Right renal cortex interstitium (tissue), 3 donors: ENCODE results near the gene SIN3A. TPM values are rescaled to one million over a fixed set of nuclear protein-coding genes. Genes with fewer than 3 reads are reported as not detected.
"Not testable (repeated sequence)": the region's sequence is repeated elsewhere in the genome, so short reads cannot be mapped to it uniquely, and the experiment has no call there.

Experiments
- DNase-seq, 3 donors: peaks; one replicate each; pipeline ENCODE4 v3.0.0-alpha.2; 2013; ENCODE audit warnings: low read depth in 3 of 3, low spot score in 2 of 3
- polyA plus RNA-seq, 3 donors: library from polyadenylated mRNA; unstranded; fragments of 120-200 nt; gene quantifications; one replicate each; pipeline ENCODE4 v1.2.1, GENCODE V29; 2013; ENCODE audit not compliant: insufficient read length in 3 of 3

SIN3A gene
- 10 to 100 TPM; 58.8 to 63.7 (median 59.2) TPM for polyA plus RNA-seq

DNA sequence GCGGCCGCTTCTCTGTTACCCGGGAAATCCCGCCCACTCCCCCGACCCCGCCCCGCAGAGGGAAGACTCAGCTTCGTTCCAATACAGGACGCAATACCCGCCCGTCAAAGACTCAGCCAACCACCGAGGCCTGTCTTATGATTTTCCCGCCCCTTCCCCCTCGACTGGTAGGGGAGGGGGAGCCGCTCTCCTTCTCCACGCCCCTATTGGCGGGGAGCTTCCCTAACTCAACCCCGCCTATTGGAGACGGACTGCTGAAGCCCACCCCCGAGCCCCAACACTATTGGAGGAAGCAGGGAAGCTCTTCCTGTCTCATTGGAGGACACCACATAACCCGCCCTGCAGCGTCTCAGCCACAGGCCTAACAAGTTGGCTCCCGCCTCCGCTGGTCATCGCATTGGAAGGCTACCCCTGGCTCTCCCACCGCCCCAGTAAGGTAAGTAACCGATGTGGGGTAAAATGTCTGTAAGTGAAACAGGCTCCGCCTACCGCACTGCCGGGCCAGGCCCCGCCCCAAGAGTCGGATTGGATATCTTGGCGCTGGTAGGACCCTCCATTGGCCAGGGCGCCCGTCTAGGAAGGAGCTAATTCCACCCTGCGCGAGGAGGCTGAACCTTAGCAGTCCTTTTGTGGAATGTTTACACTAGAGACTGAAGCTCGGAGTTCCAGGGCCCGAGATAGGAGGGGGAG is at the start of gene SIN3A:
Gene SIN3A, minus strand, starts transcription at position 17 of the 690 bp plus-strand sequence. CDS start 21,315 bp downstream, outside the sequence.
- peak; percentile 99 to 100 (median 99) for DNase-seq

DNA sequence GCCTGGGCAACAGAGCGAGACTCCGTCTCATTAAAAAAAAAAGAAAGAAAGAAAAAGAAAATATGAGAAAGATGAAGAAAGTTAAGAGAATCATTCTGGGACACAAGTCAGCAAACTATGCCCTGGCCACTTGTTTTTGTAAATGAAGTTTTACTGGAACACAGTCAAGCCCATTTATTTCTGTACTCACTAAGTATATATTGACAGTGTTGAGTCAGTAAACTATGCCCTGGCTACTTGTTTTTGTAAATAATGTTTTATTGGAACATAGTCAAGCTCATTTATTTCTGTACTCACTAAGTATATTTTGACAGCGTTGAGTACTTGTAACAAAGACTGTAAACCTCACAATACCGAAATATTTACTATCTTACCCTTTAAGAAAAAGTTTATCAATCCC is 42.2 kb upstream of the SIN3A start:
- DNase-seq = no peak

DNA sequence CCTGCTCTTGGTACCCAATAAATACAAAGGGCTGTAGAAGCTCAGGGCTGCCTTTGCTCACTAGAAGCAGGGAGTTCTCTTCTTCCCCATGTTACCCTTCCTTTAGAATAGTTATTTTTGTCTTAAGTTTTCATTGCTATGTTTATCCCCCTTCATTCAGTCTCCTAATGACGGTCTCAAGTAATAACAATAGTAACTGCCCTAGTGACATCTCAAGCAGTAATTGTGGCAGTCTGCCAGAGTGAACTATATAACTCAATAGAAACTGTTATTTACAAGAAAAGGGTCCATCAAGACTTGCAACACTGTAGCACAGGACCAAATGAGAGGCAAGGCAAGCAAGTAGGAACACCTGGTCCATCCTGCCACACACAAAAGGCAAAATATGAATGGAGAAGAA is 32.5 kb upstream of the SIN3A start:
- DNase-seq = no peak

DNA sequence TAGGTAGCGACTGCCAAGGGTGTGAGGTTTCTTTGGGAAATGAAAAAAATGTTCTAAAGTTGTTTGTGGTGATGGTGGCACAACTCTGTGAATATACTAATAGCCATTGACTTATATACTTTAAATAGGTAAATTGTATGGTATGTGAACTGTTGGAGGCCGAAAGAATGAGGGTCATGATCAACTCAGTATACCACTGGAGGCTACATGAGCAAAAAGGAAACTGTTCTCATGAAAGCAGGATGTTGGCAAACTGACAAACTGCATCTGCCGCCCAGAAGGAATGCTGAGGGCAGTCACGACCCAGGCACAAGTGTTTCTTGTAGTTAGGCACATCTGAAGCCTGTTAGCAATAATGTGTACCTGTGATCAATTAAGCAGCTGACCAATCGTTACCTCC is 32.1 kb upstream of the SIN3A start:
- not testable (repeated sequence) for DNase-seq

DNA sequence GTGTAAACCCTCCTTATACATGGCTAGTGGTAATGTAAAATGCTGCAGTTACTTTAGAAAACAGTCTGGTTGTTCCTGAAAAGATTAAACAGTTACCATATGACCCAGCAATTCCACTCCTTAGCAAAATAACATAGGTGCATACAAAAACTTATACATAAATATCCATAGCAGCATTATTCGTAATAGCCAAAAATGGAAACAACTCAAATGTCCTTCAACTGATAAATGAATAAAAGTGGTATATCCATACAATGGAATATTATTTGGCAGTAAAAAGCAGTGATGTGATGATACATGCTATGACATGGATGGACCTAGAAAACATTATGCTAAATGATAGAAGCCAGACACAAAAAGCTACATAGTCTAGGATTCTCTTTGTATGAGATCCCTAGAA is 31.6 kb upstream of the SIN3A start:
- DNase-seq = no peak

DNA sequence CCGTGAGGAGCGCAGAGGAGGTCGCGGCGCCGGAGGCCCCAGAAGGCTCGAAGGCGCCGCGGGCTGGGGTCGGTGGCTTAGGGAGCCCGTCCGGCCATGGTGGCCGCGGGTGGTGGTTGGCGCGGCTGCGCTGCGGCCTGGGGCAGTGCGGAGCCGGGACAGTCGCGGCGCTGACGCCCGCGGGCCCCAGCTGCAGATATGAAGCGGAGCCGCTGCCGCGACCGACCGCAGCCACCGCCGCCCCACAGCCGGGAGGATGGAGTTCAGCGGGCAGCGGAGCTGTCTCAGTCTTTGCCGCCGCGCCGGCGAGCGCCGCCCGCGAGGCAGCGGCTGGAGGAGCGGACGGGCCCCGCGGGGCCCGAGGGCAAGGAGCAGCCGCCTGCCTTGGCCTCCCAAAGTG is 29.0 kb upstream of the SIN3A start:
- DNase-seq = not testable (repeated sequence)

DNA sequence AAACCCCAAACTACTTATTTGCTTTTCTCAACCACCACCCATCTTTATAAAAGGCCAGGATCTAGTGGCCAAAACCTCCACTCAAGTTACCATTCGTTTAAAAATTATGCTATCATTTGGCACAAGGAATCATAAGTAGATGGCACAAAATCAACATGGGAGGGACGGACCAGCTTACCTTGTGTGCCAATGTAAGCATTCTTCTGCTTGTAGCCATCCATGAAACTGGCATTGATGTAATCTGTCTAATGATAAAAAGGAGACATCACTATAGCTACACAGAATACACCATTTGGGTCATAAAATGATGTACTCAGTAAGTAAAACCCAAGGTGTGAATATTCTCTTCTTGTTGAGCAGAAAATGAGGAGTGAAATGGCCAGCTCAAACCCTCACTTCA is 28.2 kb upstream of the SIN3A start:
- no peak for DNase-seq

DNA sequence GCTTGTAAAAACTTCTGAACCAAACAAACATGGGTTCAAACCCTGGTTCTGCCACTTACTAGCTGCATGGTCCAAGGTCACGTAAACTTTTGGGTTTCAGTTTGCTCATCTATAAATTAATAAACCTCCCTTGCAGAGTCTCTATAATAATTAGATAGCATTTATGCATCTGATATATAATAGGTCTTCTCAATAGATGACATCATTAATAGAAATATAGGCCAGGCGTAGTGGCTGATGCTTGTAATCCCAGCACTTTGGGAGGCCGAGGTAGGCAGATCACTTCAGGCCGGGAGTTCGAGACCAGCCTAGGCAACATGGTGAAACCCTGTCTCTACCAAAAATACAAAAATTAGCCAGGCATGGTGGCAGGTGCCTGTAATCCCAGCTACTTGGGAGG is 25.6 kb upstream of the SIN3A start:
- not testable (repeated sequence) for DNase-seq

DNA sequence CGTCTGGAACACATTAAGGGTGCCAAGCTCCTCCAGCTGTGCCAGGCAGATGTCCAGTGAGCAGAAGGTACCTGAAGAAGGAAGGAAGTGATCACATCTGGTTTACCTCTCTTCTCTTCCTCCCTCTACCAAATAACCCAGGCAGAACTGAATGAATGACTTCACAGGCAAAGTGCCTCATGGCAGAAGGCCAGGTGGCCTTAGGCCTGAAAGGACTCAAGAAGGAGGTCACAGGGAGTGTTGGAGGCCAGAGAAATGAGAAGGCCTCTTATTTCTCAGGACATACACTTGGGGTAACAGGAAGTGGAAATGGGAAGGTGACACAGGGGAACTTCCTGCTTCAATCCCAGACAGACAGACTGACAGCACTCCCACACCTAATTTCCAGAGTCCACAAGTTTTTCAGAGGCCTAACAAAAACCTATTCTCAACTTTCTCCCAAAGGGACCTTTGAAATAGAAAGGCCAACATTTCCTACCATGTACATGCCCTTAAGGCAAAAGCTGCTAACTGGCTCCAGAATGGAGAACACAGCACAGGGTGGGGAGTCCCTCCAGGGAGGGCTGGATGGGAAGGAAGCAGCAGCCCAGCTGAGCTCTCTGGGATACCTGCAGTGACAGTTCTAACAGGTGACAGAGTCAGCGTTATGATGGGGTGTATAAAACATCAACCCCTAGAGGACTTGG is 17.6 kb upstream of the SIN3A start:
- DNase-seq = no peak

DNA sequence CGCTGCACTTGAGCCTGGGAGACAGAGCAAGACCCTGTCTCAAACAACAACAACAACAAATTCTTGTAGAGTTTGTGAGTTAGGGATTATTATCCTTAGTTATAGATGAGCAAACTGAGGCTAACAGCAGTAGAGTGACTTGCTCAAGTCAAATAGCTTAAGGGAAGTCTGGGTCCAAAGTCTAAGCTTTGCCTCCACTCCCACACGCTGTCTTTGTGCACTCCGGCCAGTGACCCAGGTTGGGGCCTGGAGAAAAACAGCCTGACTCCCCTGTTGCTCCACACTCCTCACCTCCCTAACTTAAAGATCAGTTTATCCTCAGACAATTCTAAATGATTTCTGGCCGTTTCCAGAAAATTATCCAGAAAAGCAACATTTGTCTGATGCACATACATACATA is 9.2 kb upstream of the SIN3A start:
- DNase-seq = no peak

DNA sequence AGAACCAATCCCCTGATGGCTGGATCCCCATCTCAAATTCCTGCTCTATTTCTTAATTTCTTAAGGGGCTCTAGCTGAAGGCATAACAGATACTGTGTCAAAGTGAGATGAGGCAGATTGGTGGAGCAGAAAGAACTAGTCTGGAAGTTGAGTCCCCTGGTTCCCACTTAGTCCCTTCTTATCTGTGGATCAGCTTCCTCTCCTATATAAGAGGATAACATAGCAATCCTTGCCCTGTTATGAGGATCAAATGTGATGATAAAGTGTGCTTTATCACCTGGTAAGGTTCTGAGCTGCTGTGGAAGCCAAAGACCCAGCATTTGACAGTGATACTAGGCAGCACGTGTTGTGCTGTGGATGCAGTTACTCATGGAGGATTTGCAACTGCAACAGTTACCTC is 8.1 kb upstream of the SIN3A start:
- DNase-seq = no peak

DNA sequence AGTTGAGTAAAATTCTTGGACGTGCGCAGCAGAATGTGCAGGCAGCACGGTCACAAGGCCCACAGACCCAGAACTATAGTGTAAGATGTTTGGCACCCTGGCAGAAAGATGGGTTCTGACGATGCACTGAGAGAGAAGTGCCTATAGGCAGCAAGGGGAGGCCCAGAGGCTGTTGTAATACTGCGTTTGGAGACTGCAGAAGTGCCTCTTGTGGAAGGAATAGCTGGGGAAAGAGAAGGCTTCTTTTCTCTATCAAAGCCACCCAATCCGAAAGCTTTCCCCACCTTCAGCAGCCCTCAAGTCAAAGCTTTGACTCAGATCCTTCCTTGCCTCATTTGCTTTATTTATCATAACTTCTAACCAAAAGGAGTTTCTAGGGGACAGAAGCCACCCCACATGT is 5.2 kb upstream of the SIN3A start:
- no peak for DNase-seq

DNA sequence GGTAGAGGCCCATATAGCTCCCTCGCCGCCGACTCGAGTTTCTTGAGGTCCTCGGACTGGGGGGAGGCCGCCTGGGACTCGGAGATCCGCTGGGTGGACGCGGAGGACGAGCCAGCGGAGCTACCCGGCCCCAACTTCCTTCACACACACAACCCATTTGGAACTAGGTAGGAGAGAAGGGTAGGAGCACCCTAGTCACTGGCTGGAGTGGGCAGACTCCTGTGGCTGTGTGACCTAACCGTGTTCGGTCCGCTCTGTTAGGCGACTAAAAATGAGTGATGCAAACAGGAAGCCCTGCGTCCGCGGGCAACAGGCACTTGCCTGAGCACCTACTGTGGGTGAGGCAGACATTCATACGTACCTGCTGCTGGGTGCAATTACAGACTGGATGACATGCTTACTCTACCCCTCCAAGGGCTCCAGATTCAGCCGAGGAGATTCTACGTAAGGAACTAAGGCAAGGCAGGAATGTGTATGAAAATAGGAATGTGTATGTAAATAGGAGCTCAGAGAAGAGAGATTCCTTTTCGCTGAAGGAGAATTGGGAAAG is 4.6 kb upstream of the SIN3A start:
- no peak for DNase-seq

DNA sequence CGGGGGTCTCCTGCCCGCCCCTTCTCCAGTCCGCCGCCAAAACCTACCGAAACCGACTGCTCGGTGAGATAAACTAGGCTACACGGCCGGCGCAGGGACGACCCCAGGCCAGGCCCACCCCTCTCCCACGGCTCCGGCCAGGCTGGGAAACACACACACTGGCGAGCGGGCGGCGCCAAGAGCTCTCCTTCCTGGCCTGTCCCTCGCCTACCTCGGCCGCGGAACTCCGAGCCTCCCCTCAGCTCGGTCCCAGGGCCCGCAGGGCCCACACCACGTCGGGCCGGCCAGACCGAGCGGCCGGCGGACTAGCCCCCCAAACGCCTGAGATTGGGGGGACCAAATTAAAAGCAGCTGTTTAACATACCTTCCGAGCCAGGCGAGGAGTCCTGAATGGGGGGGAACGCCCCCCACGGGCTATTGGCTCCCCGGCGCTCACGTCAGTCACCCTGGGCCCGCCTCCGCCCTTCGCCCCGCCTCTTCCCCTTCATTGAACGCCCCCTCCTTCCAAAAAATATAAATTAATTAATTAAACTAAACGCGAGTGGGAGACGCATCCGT is 4.0 kb upstream of the SIN3A start:
- DNase-seq = peak in 2 of 3 donors; percentile 75 to 83

DNA sequence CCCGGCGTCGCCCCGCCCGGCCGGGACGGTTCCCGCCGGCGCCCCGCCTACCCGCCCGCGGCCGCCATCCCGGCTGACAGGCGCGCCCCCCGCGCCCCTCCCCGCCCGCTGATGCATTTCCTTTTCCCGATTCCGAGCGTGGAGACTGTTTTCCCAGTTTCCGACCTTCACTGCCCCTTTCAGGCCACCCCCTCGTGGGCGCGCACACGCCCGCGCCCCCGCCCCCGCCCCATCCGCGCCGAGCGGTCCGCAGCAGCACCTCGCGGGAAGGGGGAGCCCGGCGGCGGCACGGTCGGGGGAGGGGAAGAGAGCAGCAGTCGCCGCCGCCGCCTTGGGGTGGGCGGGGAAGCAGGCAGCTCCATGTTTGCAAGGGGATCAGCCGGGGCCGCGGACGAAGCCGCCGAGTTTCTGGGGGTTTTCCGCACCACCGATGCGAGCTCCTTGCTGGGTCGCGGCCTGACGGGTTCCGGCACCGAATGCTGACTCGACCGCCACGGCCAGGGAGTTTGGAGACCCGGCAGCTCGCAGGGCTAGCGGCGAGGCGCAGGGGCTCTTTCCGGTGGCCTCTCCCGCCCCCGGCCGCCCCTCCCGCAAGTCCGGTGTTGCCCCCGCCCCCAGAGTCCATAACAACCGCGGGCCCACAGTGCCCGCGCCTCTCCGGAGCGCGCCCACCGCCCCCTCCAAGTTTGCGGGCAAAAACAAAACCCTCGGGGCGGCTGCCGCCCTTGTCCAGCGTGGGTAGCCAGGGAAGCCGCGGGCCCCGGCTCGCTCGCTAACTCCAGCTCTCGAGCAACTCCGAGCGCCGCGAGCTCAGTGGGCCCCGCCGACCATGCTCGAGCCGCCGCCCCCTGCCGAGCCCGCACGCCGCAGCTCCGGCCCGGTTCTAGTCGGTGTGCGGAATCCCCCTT is 3.2 kb upstream of the SIN3A start:
- peak in 1 of 3 donors; percentile 63 for DNase-seq

DNA sequence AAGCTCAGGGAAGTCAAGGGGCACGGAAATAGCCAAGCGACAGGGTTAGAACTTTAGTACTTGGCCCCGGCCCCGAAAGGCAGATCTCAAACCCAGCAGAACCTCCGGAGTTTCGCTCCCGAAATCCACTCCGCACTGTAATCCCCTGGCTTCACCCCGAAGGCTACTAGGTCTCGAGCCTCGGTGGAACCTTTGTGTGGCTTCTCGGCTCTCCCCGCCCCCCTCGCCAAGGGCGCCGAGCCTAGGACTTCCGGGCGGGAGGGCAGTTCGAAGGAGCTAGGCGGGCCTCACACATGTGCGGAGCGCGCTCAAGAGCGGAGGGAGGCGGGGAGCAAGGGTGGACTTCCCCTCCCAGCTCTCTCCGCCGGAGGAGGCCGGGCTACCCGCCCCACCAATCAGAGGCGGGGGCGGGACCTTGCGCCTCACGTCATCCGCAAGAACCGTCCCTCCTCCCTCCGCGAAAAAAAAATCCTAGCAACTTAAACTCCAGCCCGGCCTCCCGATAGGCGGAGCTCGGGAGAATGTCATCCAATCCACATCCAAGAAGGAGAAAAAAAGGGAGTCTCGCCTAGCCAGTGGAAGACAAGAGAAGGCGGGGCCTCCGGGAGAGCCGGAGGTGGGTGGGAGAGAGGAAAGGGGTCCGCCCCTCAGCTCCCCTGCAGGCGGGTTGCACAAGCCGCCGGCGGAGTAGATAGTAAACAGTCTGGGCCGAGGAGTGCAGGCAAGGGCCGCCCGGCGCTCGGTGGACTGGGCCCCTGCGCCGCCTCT is 2.4 kb upstream of the SIN3A start:
- DNase-seq = peak; percentile 99 to 100 (median 100)

DNA sequence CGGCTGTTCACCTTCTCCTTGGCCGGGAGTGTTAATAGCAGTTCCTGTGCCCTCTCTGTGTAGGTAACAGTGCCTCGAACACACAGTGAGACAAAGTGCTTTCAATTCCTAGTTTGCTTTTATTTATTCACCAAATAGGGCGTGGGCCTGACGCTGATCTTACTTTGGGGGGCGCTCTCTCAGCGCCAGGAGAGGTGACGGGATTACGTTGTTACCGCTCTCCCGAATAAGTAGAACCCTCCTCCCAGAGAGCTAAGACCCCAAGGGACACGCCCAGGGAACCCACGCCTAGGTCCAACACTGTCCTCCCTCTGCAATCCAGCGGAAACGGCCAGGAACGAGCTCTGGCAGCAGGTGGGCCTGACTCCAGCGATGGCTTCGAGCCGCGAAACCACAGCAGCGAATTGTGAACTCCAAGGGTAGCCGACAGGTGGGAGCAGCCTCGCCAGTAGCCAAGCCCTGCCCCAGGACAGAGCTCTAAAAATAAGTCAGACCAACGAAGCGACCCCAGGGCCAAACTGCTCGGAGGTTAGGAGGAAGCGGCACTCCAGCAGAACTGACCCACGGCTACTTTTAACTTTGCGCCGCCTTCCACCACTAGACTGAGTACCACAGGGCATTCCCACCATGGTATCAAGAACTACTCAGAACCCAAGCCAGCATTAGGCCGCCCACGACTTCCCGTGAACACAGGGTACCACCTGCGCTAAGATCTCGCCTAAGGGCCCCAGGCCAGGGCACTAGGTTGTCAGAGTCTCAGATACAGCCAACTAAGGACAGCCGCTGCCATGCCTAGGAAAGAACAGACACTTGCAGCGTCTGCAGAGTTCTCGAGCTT is 1.6 kb upstream of the SIN3A start:
- DNase-seq = peak in 2 of 3 donors; percentile 23 to 29

DNA sequence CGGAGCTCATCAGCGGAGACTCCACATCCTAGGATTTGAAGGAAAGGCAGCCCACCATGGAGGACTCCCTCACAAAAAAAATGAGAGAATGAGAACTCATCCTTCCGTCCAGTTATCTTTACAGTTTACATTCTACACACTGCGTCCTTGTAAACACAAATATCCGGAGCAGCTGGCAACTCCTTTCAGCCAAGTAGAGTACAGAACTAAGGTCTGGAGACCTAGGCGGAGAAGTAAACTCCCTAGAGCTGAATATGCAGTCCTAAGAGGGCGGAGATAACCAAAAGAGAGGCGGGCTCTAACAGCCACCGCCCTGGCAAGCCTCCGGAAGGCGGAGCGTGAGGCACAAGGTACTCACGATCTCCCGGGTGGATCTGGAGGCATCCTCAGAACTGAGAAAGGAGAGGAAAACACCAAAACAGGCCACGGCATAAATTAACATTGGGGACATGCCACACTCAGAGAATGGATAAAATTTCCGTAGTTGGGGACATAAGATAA is 924 bp upstream of the SIN3A start:
- DNase-seq = peak in 2 of 3 donors; percentile 67 to 73

DNA sequence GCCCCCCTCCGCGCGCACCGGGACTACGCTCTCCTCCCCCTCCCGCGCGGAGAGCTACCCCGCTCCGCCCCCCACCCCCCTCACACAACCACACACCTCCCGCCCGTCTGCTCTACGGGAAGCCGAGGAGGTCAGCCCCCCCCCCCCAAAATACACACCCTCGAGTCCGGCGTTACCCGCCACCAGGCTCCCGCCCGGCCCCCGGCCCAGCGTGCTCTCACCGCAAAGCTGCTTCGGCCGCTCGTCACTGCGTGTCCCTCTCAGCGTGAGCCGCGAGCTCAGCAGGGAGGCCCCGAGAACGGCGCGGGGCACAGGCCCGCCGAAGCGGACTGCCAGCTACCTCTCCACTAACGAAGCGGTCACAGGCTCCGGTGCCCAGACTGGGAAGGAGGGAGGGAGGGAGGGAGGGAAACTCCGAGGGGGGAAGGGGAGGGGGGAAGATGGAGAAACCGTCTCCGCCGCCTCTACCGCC is 252 bp downstream of the SIN3A start:
- no peak for DNase-seq
